Gastroesophageal sphincter (tissue), 4 donors: ENCODE measurements around the gene CERS1. TPM values are rescaled to one million over a fixed set of nuclear protein-coding genes. Genes with fewer than 3 reads are reported as not detected.
A peak's percentile ranks its signal among the peaks of the same experiment; 100 is the strongest.

Experiments
- ATAC-seq: fragments of 150-250 bp; one replicate; pipeline ENCODE4 v1.9.1; 2016; ENCODE audit warnings: mild to moderate bottlenecking, moderate library complexity
- H3K27ac ChIP-seq, 4 donors: fragments of 200-600 bp; sonication (generic) in 3 of 4; 1 replicate in 3 of 4; 2 replicates in 1 of 4; pipeline ENCODE4 v1.5.1; 2016 to 2019
- H3K27me3 ChIP-seq: fragments of 200-600 bp; sonication (generic); one replicate; pipeline ENCODE4 v1.5.1; 2019
- H3K36me3 ChIP-seq, 2 donors: fragments of 200-600 bp; sonication (generic); one replicate each; pipeline ENCODE4 v1.5.1; 2019; ENCODE audit warnings: control low read depth in 1 of 2
- H3K4me1 ChIP-seq, 3 donors: fragments of 200-600 bp; sonication (generic); 1 replicate in 2 of 3; 2 replicates in 1 of 3; pipeline ENCODE4 v1.5.1; 2016 to 2019; ENCODE audit warnings: control low read depth in 2 of 3
- H3K4me3 ChIP-seq, 2 donors: fragments of 200-600 bp; sonication (generic); one replicate each; pipeline ENCODE4 v1.5.1; 2019; ENCODE audit warnings: mild to moderate bottlenecking in 1 of 2, moderate library complexity in 1 of 2
- H3K9me3 ChIP-seq, 3 donors: fragments of 200-600 bp; sonication (generic); one replicate each; pipeline ENCODE4 v1.5.1; 2017 to 2019; ENCODE audit warnings: control low read depth in 2 of 3
- CTCF ChIP-seq, 4 experiments: fragments of 200-600 bp in 2 of 4; fragments of 450-650 bp in 2 of 4; sonication (generic) in 1 of 4; IDR thresholded peaks; one replicate each; pipeline ENCODE4 v1.5.1; 2017 to 2019; ENCODE audit warnings: antibody characterized with exemption in 4 of 4, mild to moderate bottlenecking in 2 of 4, moderate library complexity in 2 of 4
- EP300 ChIP-seq: sonication (generic); formaldehyde crosslinking; IDR thresholded peaks from one replicate; pipeline ENCODE4 v1.6.1; 2017; ENCODE audit warnings: antibody characterized with exemption, mild to moderate bottlenecking
- POLR2A ChIP-seq, 2 donors: fragments of 450-650 bp; IDR thresholded peaks; one replicate each; pipeline ENCODE4 v1.6.1; 2017; ENCODE audit warnings: antibody characterized with exemption in 2 of 2, mild to moderate bottlenecking in 2 of 2, moderate library complexity in 1 of 2
- POLR2AphosphoS5 ChIP-seq: sonication (generic); formaldehyde crosslinking; IDR thresholded peaks from one replicate; pipeline ENCODE4 v1.6.1; 2017; ENCODE audit warnings: antibody characterized with exemption
- WGBS, 2 donors: methylation state at CpG; one replicate each; pipeline ENCODE4 v1.1.5; 2018; ENCODE audit warnings: low coverage in 1 of 2; 5-methylcytosine and 5-hydroxymethylcytosine counted together
- total RNA-seq, 4 donors: library from RNA; depleted of rRNA; stranded (reverse); fragments of >200 nt; gene quantifications; one replicate each; pipeline ENCODE4 v1.1.0, GENCODE V29; 2016

Gene CERS1
- total RNA-seq, 4 donors from 2014 or later = 0.73 to 1.3 (median 0.81) TPM; not detected in 1

- peak overlapping the region; percentile 4 to 52 for H3K4me3 ChIP-seq
- H3K9me3 ChIP-seq = no peaks in the 10 kb centered on the region
- WGBS, 2 donors = no CpG with 5 or more reads among the region's 72 CpGs
- TF ChIP-seq CTCF (IDR thresholded peaks at IDR 0.05) (peak in 3 of 4 experiments; percentile 13 to 37 (median 14)), POLR2A (IDR thresholded peaks at IDR 0.05) (no peak)
- H3K27me3 ChIP-seq = peaks cover 50% of the 10 kb centered on the region
- ATAC-seq = peak; percentile 26
- peaks cover 0 to 20% of the 10 kb centered on the region in 2 donors for H3K36me3 ChIP-seq
- H3K27ac ChIP-seq = peak overlapping the region in 3 of 4 donors; percentile 2 to 55 (median 50)
- H3K4me1 ChIP-seq = peaks cover 0 to 30% (median 14%) of the 10 kb centered on the region in 3 donors
Observed at GRCh38 chr19:18895038-18895823, 727 bp downstream of the CERS1 start.

DNA sequence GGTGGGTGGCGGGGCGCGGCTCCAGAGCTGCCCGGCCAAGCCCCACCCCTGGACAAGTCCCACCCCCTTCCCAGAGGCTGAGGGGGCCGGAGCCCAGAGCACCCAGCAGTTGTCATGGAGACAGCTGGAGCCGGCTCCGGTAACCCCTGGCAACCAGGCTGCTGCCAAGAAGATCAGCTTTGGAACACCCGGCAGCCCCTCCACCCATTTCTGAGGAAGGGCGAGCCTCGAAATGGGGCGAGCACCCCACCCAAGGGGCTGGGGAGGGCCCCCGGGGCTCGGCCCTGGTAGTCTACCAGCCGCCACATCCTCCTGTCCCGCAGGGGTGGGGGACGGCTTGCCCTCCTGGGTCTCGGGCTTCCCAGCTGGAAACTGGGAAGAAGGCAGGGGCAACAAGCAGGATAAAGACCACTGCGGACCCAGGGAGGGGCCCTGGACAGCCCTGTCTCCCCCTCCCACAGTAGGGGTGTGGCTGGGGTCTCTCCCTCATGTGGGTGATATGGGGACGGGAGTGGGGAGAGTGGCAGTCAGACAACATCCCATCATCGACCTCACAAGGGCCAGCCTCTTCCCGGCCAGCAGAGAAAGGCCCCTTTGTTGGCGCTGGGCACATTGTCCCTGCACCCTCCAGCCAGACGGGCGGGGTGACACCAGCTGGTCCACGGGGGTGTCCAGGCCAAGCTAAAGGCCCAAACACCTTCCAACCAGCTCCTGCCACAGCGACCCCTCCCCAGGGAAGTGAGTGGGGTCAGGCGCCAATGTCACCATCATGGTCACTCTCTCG is 1.5 kb downstream of the CERS1 start:
- ATAC-seq = no peak
- peak overlapping the region in 3 of 4 donors; percentile 37 to 55 (median 50) for H3K27ac ChIP-seq

DNA sequence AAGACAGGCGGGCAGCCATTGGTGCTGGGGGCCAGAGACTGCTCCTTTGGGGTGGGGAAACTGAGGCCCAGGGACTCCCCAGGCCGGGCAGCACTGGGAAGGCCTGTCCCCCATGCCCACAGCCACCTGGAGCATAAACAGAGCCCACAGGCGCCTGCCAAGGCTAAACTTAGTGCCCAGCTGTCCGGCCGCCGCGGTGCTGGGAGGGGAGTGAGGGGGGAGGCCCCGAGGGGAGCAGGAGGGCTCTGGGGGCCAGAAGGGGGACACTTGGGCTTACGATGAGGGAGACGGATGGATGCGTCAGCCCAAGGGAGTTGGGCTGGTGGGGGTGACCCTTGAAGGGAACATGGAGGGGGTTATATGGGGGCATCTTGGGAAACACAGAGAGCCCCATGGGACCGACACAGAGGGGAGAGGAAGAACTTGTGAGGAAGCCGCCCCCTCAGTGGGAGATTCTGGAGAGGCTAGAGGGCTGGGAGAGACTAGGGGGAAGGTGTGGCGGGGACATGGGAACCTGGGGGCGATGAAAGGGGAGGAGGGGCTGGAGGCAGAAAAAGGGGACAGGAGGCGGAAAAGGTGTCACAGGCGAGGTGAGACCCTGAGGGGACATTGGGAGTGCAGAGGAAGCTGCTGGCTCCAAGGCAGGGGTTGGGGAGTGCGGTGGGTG is 2.2 kb downstream of the CERS1 start:
- WGBS, 2 donors = 22 to 44% methylated on average over 2 to 11 of the region's 18 CpGs
- TF ChIP-seq CTCF (IDR thresholded peaks at IDR 0.05) (no peak), EP300 (no peak)
- no peaks in the 10 kb centered on the region for H3K9me3 ChIP-seq
- H3K27me3 ChIP-seq = peaks cover 50% of the 10 kb centered on the region
- peak overlapping the region in 1 of 4 donors; percentile 50 for H3K27ac ChIP-seq
- no peak for ATAC-seq
- H3K4me1 ChIP-seq = peaks cover 0 to 30% (median 14%) of the 10 kb centered on the region in 3 donors
- peak overlapping the region in 1 of 2 donors; percentile 52 for H3K4me3 ChIP-seq
- H3K36me3 ChIP-seq = peaks cover 0 to 5% of the 10 kb centered on the region in 2 donors

More for the DNA sequence above, 1.5 kb downstream of the CERS1 start:
- WGBS, 2 donors = 10% methylated on average over 2 of the region's 28 CpGs; no CpG with 5 or more reads in 1 of the 2 donors
- peaks cover 0 to 30% (median 14%) of the 10 kb centered on the region in 3 donors for H3K4me1 ChIP-seq
- peaks cover 0 to 12% of the 10 kb centered on the region in 2 donors for H3K36me3 ChIP-seq
- peak overlapping the region in 1 of 2 donors; percentile 52 for H3K4me3 ChIP-seq
- H3K27me3 ChIP-seq = peaks cover 50% of the 10 kb centered on the region
- no peaks in the 10 kb centered on the region for H3K9me3 ChIP-seq
- TF ChIP-seq EP300 = no peak
- no peak for TF ChIP-seq POLR2A (IDR thresholded peaks at IDR 0.05)
- TF ChIP-seq POLR2AphosphoS5 = no peak
- TF ChIP-seq CTCF (IDR thresholded peaks at IDR 0.05) = no peak

- no peak overlapping the region for H3K4me3 ChIP-seq
- H3K36me3 ChIP-seq = no peaks in the 10 kb centered on the region
- 77% methylated on average over 7 of the region's 10 CpGs; no CpG with 5 or more reads in 1 of the 2 donors for WGBS, 2 donors
- no peaks in the 10 kb centered on the region for H3K9me3 ChIP-seq
- no peak for ATAC-seq
- H3K27ac ChIP-seq = no peak overlapping the region
- peaks cover 0 to 18% (median 9%) of the 10 kb centered on the region in 3 donors for H3K4me1 ChIP-seq
- peaks cover 24% of the 10 kb centered on the region for H3K27me3 ChIP-seq
- TF ChIP-seq POLR2A (IDR thresholded peaks at IDR 0.05) = no peak
- TF ChIP-seq POLR2AphosphoS5 = no peak
- TF ChIP-seq EP300 = no peak
- TF ChIP-seq CTCF (IDR thresholded peaks at IDR 0.05) = no peak
Observed at GRCh38 chr19:18889949-18890745, 5.8 kb downstream of the CERS1 start.
